ENCODE results near the gene DLGAP3. TPM values are rescaled to one million over a fixed set of nuclear protein-coding genes. Genes with fewer than 3 reads are reported as not detected.

DLGAP3 gene
- polyA plus RNA-seq, 1 donor (not counting 4 experiments of a cell fraction or from before 2014, with no cell fraction given): not detected

DNA sequence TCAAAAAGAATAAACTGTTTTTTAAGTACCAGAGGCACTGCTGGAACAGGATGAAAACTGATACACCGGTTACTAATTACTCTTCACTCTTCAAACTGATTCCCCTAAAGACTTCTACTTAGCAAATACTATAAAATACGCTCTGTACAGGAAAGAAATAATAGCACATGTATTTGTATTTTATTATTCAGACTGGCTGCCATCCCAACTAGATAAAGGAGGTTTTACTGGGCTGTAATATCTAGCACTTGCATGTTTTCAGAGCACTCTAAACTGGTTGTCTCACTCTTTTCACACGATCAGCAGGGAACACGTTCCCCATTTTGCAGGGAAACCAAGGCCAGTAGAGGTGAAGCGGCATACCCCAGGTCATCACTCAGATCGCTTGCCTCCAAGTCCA lies 79.1 kb downstream of the DLGAP3 start:
- no peaks in the 10 kb centered on the region for H3K9me1 ChIP-seq (ENCODE audit: control insufficient read depth, extremely low read depth, insufficient read depth, low read length)
- FAIRE-seq (no peak), DNase-seq (ENCODE audit: low read depth, low spot score) (no peak)
- H3K4me1 ChIP-seq (ENCODE audit: control insufficient read depth, extremely low read depth, insufficient read depth, low read length): peaks cover 14% of the 10 kb centered on the region
- TF ChIP-seq, protein P1, sequence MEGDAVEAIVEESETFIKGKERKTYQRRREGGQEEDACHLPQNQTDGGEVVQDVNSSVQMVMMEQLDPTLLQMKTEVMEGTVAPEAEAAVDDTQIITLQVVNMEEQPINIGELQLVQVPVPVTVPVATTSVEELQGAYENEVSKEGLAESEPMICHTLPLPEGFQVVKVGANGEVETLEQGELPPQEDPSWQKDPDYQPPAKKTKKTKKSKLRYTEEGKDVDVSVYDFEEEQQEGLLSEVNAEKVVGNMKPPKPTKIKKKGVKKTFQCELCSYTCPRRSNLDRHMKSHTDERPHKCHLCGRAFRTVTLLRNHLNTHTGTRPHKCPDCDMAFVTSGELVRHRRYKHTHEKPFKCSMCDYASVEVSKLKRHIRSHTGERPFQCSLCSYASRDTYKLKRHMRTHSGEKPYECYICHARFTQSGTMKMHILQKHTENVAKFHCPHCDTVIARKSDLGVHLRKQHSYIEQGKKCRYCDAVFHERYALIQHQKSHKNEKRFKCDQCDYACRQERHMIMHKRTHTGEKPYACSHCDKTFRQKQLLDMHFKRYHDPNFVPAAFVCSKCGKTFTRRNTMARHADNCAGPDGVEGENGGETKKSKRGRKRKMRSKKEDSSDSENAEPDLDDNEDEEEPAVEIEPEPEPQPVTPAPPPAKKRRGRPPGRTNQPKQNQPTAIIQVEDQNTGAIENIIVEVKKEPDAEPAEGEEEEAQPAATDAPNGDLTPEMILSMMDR (optimal IDR thresholded peaks at IDR 0.05 in 1 of 3, IDR thresholded peaks at IDR 0.05 in 1 of 3, conservative IDR thresholded peaks at IDR 0.05 in 1 of 3; ENCODE audit: extremely low read depth in 1 of 3, insufficient read depth in 2 of 3, low read length in 3 of 3): no peak
- TF ChIP-seq EZH2 (IDR thresholded peaks at IDR 0.05; ENCODE audit: low read length): no peak
- H3K4me3 ChIP-seq (ENCODE audit: control insufficient read depth in 2 of 3, extremely low read depth in 1 of 3, insufficient read depth in 2 of 3, low read depth in 1 of 3, low read length in 3 of 3): no peak overlapping the region
- H3K36me3 ChIP-seq (ENCODE audit: control insufficient read depth in 2 of 2, extremely low read depth in 1 of 2, insufficient read depth in 2 of 2, low read length in 2 of 2): peaks cover 6 to 24% of the 10 kb centered on the region in 2 experiments
- H3K79me2 ChIP-seq (ENCODE audit: control insufficient read depth, insufficient read depth, low read length): peaks cover 7% of the 10 kb centered on the region
- no peak overlapping the region for H3K4me2 ChIP-seq (ENCODE audit: control insufficient read depth, extremely low read depth, insufficient read depth, low read depth, low read length)
- no peaks in the 10 kb centered on the region for H3K27me3 ChIP-seq (ENCODE audit: control insufficient read depth, extremely low read depth, insufficient read depth, low read length)
- no peaks in the 10 kb centered on the region for H3K9me3 ChIP-seq (ENCODE audit: control insufficient read depth, low read depth, low read length)
- no peak overlapping the region for H3K27ac ChIP-seq (ENCODE audit: control insufficient read depth, insufficient read depth, low read length)
- H3K9ac ChIP-seq (ENCODE audit: control insufficient read depth, extremely low read depth, insufficient read depth, low read length): no peak overlapping the region
- H2AFZ ChIP-seq (ENCODE audit: control insufficient read depth, low read length): no peak overlapping the region
- dilution Hi-C loops (cut with MboI; ENCODE audit: extremely low pct_ligation_motif_present, low sequenced_read_pairs): no loop called here
- peaks cover 4% of the 10 kb centered on the region for H4K20me1 ChIP-seq (ENCODE audit: control insufficient read depth, extremely low read depth, insufficient read depth, low read length)

DNA sequence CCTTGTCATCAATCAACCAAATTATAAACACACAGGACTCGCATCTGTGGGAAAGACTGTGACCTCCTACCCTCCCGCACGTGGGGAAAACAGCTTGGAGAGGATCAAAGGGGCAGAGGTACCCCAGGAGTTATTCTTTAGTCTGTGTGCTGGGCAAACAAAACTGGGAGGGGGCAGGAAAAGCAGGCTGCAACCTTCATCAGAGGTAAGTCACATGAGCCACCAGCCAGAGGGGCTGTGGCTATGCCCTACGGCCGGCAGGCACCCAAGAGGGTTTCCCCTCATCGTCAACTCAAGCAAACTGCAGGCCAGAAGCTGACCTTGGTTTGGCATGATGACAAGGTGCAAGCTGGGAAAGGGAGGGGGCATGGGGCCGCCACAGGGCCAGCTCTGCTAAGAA lies 82.4 kb downstream of the DLGAP3 start:
- dilution Hi-C loops (cut with MboI; ENCODE audit: extremely low pct_ligation_motif_present, low sequenced_read_pairs): no loop called here
- no peak overlapping the region for H3K9ac ChIP-seq (ENCODE audit: control insufficient read depth, extremely low read depth, insufficient read depth, low read length)
- TF ChIP-seq, protein P1 (optimal IDR thresholded peaks at IDR 0.05 in 1 of 3, IDR thresholded peaks at IDR 0.05 in 1 of 3, conservative IDR thresholded peaks at IDR 0.05 in 1 of 3; ENCODE audit: extremely low read depth in 1 of 3, insufficient read depth in 2 of 3, low read length in 3 of 3): no peak
- TF ChIP-seq EZH2 (IDR thresholded peaks at IDR 0.05; ENCODE audit: low read length): no peak
- no peak overlapping the region for H2AFZ ChIP-seq (ENCODE audit: control insufficient read depth, low read length)
- peaks cover 3% of the 10 kb centered on the region for H3K79me2 ChIP-seq (ENCODE audit: control insufficient read depth, insufficient read depth, low read length)
- peaks cover 10% of the 10 kb centered on the region for H3K4me1 ChIP-seq (ENCODE audit: control insufficient read depth, extremely low read depth, insufficient read depth, low read length)
- peaks cover 4% of the 10 kb centered on the region for H4K20me1 ChIP-seq (ENCODE audit: control insufficient read depth, extremely low read depth, insufficient read depth, low read length)
- no peaks in the 10 kb centered on the region for H3K27me3 ChIP-seq (ENCODE audit: control insufficient read depth, extremely low read depth, insufficient read depth, low read length)
- no peak for FAIRE-seq
- H3K4me2 ChIP-seq (ENCODE audit: control insufficient read depth, extremely low read depth, insufficient read depth, low read depth, low read length): no peak overlapping the region
- no peak overlapping the region for H3K4me3 ChIP-seq (ENCODE audit: control insufficient read depth in 2 of 3, extremely low read depth in 1 of 3, insufficient read depth in 2 of 3, low read depth in 1 of 3, low read length in 3 of 3)
- no peaks in the 10 kb centered on the region for H3K9me1 ChIP-seq (ENCODE audit: control insufficient read depth, extremely low read depth, insufficient read depth, low read length)
- no peaks in the 10 kb centered on the region for H3K9me3 ChIP-seq (ENCODE audit: control insufficient read depth, low read depth, low read length)
- DNase-seq (ENCODE audit: low read depth, low spot score): no peak
- no peak overlapping the region for H3K27ac ChIP-seq (ENCODE audit: control insufficient read depth, insufficient read depth, low read length)
- H3K36me3 ChIP-seq (ENCODE audit: control insufficient read depth in 2 of 2, extremely low read depth in 1 of 2, insufficient read depth in 2 of 2, low read length in 2 of 2): peaks cover 0 to 13% of the 10 kb centered on the region in 2 experiments

All from keratinocyte (primary cell).